Pons (tissue), 1 donor: ENCODE measurements around the gene MYZAP.

ENCODE experiments used
- DNase-seq: peaks from one replicate; pipeline ENCODE4 v3.0.0-alpha.2; 2016; ENCODE audit warnings: low spot score

MYZAP gene

GRCh38 chr15:57625703-57626448, 34.2 kb downstream of the MYZAP start:
- no peak for DNase-seq

DNA sequence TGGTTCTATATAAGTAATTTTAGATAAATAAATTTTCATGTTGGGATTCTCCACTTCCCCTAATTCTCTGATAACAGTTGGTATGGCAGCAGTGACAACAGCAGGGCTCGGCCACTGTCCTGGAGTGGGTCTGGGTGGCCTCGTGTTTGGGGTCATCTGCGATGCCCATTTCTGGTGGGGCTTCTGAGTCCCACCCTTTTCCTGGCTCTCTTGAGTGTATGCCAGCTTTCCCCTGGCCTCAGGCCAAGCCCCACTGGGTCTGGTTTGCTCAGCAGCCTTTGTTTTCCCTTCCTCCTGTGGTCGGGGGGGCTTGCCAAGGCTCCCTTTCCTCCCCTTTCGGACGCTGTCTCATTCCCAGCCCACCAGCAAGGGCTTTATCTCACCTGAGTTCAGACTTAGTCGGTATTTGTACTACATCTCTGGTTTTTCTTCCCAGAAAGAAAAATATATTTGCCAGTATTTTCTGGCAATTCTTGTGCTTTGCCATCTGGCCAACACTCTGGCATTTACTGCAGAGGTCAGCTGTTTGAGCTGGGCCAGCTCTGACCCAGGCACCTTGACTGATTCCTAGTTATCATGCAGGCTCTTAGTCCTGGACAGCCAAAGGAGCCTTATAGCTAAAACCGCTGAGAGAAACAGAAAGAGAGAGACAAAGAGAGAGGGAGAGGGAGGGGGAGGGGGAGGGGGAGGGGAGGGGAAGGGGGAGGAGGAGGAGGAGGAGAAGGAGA, 35.2 kb downstream of the MYZAP start:
- no peak for DNase-seq

GRCh38 chr15:57631386-57632110, 39.8 kb downstream of the MYZAP start:
- DNase-seq: no peak

- no peak for DNase-seq
Observed at GRCh38 chr15:57634290-57634689, 42.6 kb downstream of the MYZAP start.

DNA sequence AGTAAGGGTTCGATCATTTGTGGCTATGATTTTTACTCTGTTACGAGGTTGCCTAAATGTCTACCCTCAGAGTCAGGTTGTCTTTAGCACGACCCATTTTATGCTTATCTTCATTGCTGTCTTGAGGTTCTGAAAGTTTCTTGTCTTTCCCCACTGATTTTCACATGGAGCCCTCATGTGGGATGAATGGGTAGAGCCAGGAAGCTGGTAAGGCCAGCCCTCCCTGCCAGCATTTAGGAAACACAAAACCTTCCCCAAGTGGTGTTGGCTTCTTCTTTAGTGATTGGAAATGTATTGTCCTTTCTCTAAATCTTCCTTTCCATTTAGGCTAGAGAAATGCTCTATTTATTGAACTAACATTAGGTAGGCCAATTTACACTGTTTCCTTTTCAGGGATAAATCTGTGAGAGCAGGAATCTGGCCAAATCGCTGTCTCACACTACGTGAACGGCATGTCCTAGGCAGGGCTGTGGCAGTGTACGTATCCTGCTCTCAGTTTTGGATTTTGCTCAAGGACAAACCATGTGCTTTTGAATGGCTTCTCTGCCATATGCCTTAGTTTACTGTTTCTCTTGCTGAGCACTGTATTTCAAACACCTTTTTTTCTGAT, 43.7 kb downstream of the MYZAP start:
- DNase-seq: no peak

DNA sequence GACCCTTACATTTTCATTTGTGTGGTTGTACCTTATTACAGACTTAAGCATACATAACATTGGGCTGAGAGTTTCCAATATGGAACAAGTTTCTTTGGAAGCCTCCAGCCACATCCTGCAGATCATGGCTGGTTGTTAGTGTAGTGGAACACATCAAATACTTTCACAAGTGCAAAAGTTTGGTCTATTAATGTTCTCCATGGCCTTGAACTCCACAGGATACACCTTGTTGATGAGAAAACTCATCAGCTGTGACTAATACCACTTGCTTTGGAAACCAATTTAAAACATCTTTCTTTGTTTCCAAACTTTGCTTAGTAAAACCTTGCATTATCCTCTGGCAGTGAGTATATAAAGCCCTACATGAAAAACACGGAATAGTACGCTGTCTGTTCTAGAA, 46.1 kb downstream of the MYZAP start:
- no peak for DNase-seq

- DNase-seq: no peak
Observed at GRCh38 chr15:57639306-57639705, 47.6 kb downstream of the MYZAP start.

- DNase-seq: peak; percentile 84
Observed at GRCh38 chr15:57640930-57641682, 49.4 kb downstream of the MYZAP start.

GRCh38 chr15:57643826-57644225, 52.1 kb downstream of the MYZAP start:
- DNase-seq: no peak

- DNase-seq: no peak
Observed at GRCh38 chr15:57646087-57646486, 54.4 kb downstream of the MYZAP start.

GRCh38 chr15:57647071-57647790, 55.5 kb downstream of the MYZAP start:
- no peak for DNase-seq

DNA sequence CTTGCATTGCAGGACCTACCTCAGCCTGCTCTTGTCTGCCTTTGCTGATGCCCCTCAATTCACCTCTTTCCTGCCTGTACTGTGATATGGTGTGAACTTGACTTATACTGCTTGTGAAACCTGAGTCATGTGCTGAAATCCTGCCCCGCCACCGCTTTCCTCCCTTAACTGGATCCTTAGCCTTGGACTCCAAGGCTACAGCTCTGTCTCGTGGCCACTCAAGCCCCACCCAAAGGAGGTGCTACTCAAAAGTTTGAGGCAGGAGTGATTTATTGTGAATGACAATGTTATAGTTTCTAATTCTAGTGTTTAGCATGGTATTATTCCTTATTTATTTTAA, 56.1 kb downstream of the MYZAP start:
- no peak for DNase-seq

- no peak for DNase-seq
Observed at GRCh38 chr15:57649138-57649537, 57.4 kb downstream of the MYZAP start.

DNA sequence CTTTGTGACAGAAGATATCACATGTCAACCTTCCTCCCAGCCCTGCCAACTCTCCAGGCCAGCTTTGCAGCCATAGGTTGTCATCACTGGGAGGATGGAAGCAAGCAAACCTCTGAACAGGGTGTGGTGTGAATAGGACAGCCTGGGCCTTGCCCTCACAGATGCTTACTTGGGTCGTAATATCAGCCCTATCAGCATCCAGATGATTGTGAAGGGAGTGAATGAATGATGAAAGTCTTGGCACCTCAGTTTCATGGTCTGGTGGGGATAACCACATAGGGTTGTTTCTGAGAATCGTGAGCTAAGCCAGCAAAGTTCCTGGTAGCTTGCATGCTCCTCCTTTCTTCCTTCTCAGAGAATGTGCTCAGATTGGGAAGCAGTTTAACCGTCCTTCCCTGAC, 59.7 kb downstream of the MYZAP start:
- DNase-seq: no peak

GRCh38 chr15:57652481-57652880, 60.8 kb downstream of the MYZAP start:
- peak; percentile 93 for DNase-seq

GRCh38 chr15:57654153-57654852, 62.6 kb downstream of the MYZAP start:
- no peak for DNase-seq

DNA sequence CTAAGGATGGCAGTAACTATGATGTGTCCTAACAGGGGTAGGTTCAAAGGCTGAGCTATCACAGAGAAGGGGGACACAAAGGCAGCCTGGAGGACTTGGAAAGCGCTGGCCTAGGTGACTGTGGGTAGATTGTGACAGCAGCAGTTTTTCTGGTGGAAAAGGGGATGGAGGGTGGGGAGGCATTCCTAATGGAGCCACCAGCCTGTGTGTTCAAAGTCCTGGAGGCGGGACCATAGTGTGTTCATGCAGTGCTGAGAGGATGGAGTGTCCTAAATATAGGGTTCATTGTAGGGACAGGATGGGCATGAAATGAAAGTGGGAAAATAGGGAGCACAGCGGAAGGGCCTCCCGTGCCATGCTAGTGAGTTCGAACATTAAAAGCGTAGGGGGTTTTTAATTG, 63.3 kb downstream of the MYZAP start:
- no peak for DNase-seq

- DNase-seq: peak; percentile 59
Observed at GRCh38 chr15:57655809-57656208, 64.1 kb downstream of the MYZAP start.

- DNase-seq: no peak
Observed at GRCh38 chr15:57656434-57656833, 64.7 kb downstream of the MYZAP start.

DNA sequence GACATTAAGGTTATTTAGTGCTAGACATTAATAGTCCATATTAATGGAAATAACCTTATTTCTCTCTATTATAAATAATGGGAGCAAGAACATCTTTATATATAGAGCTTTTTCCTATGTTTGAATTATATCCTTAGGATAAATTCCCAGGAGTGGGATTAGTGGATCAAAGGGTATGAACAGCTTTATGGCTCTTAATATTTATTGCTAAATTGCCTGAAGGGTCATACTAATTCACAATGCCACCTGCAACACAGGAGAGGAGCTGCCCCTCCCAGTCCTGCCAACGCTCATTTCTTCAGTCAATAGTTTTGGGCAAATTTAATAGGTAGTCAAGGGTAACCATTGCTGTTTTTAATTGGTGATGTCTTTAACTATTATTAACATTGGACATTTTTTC, 65.9 kb downstream of the MYZAP start:
- DNase-seq: no peak
